Hematopoietic multipotent progenitor cell treated with erythropoietin and hydrocortisone succinate and interleukin-3 and kit ligand, for 15 days (in vitro differentiated cells): ENCODE measurements around the gene FANCM.
"Not testable (repeated sequence)": the region's sequence is repeated elsewhere in the genome, so short reads cannot be mapped to it uniquely, and the experiment has no call there.

Experiments
- DNase-seq: peaks from one replicate; pipeline ENCODE4 v3.0.0-alpha.2; 2015; ENCODE audit warnings: low spot score

Gene FANCM

GRCh38 chr14:45135659-45136395 lies at the start of gene FANCM:
Gene FANCM, plus strand, starts transcription at chr14:45135930. Its CDS starts 102 bp downstream, at chr14:45136032.
- DNase-seq = peak; percentile 95

GRCh38 chr14:45089813-45090212 lies 45.9 kb upstream of the FANCM start:
- no peak for DNase-seq

- DNase-seq = no peak
These were observed 44.0 kb upstream of the FANCM start for GRCh38 chr14:45091710-45092109.

- no peak for DNase-seq
These were observed 41.5 kb upstream of the FANCM start for GRCh38 chr14:45094275-45094674.

GRCh38 chr14:45095143-45095542 lies 40.6 kb upstream of the FANCM start:
- no peak for DNase-seq

- DNase-seq = no peak
These were observed 39.5 kb upstream of the FANCM start for GRCh38 chr14:45096218-45096617.

- DNase-seq = no peak
These were observed 31.9 kb upstream of the FANCM start for GRCh38 chr14:45103806-45104205.

GRCh38 chr14:45104561-45104960 lies 31.2 kb upstream of the FANCM start:
- DNase-seq = no peak

- DNase-seq = peak; percentile 24
These were observed 22.6 kb upstream of the FANCM start for GRCh38 chr14:45112896-45113781.

- DNase-seq = no peak
These were observed 21.4 kb upstream of the FANCM start for GRCh38 chr14:45114327-45114726.

- DNase-seq = no peak
These were observed 17.1 kb upstream of the FANCM start for GRCh38 chr14:45118594-45118993.

GRCh38 chr14:45120096-45120495 lies 15.6 kb upstream of the FANCM start:
- DNase-seq = no peak

GRCh38 chr14:45123271-45123670 lies 12.5 kb upstream of the FANCM start:
- DNase-seq = peak; percentile 38

GRCh38 chr14:45125754-45126153 lies 10.0 kb upstream of the FANCM start:
- no peak for DNase-seq

- DNase-seq = no peak
These were observed 6.6 kb upstream of the FANCM start for GRCh38 chr14:45128963-45129629.

GRCh38 chr14:45133683-45134050 lies 2.1 kb upstream of the FANCM start:
- DNase-seq = no peak

- peak; percentile 98 for DNase-seq
These were observed 1.4 kb upstream of the FANCM start, which contains the start of gene FKBP3 for GRCh38 chr14:45134051-45134958. Gene FKBP3, minus strand, starts transcription at chr14:45134481. Its CDS starts 25 bp downstream, at chr14:45134456.

GRCh38 chr14:45135156-45135555 lies 574 bp upstream of the FANCM start:
- DNase-seq = peak; percentile 32

- DNase-seq = no peak
These were observed 669 bp downstream of the FANCM start for GRCh38 chr14:45136399-45136798.

GRCh38 chr14:45140661-45141187 lies 5.0 kb downstream of the FANCM start:
- no peak for DNase-seq

GRCh38 chr14:45142083-45142482 lies 6.4 kb downstream of the FANCM start:
- DNase-seq = not testable (repeated sequence)
